ENCODE measurements around the gene TMEM74B. TPM values are rescaled to one million over a fixed set of nuclear protein-coding genes. Genes with fewer than 3 reads are reported as not detected.

The TMEM74B gene
- total RNA-seq, 1 donor from 2014 or later = not detected

GRCh38 chr20:1134355-1134754, 50.4 kb downstream of the TMEM74B start:
- Histone ChIP-seq H3K9me3 (no peaks in the 10 kb centered on the region), H3K27ac (no peak overlapping the region), H3K36me3 (peaks cover 51 to 87% of the 10 kb centered on the region in 2 donors), H3K27me3 (no peaks in the 10 kb centered on the region), H3K4me3 (no peak overlapping the region), H3K4me1 (no peaks in the 10 kb centered on the region)
- no peak for TF ChIP-seq CTCF (IDR thresholded peaks at IDR 0.05)
- intact Hi-C loops (cut with DNase I) = no loop called here
- DNase-seq (ENCODE audit: low spot score in 2 of 2) = no peak

GRCh38 chr20:1131354-1131753, 53.4 kb downstream of the TMEM74B start:
- Histone ChIP-seq H3K9me3 (no peaks in the 10 kb centered on the region), H3K27me3 (no peaks in the 10 kb centered on the region), H3K27ac (no peak overlapping the region), H3K4me3 (no peak overlapping the region), H3K36me3 (peaks cover 53 to 90% of the 10 kb centered on the region in 2 donors), H3K4me1 (no peaks in the 10 kb centered on the region)
- TF ChIP-seq CTCF (IDR thresholded peaks at IDR 0.05) = no peak
- intact Hi-C loops (cut with DNase I) = no loop called here
- no peak for DNase-seq (ENCODE audit: low spot score in 2 of 2)

- no peaks in the 10 kb centered on the region for H3K4me1 ChIP-seq
- H3K36me3 ChIP-seq = peaks cover 53 to 90% of the 10 kb centered on the region in 2 donors
- intact Hi-C loops (cut with DNase I) = no loop called here
- no peaks in the 10 kb centered on the region for H3K9me3 ChIP-seq
- no peak overlapping the region for H3K27ac ChIP-seq
- no peak for DNase-seq (ENCODE audit: low spot score in 2 of 2)
- H3K4me3 ChIP-seq = no peak overlapping the region
- H3K27me3 ChIP-seq = no peaks in the 10 kb centered on the region
- TF ChIP-seq CTCF (IDR thresholded peaks at IDR 0.05) = no peak
Observed at GRCh38 chr20:1130847-1131246, 53.9 kb downstream of the TMEM74B start.

Other genes with a start within 250 kb of the TMEM74B start
- 1.4 TPM for gene RSPO4, start 182.7 kb downstream of the TMEM74B start, total RNA-seq
- gene PSMF1, start 66.4 kb downstream of the TMEM74B start, total RNA-seq = 46.8 TPM
- gene C20orf202, start 18.5 kb upstream of the TMEM74B start, total RNA-seq = not detected
- not detected for gene RAD21L1, start 41.1 kb upstream of the TMEM74B start, total RNA-seq
- 10.4 TPM for gene SNPH, start 81.3 kb upstream of the TMEM74B start, total RNA-seq
- not detected for gene SDCBP2, start 144.2 kb upstream of the TMEM74B start, total RNA-seq
- gene FKBP1A, start 208.1 kb upstream of the TMEM74B start, total RNA-seq = 202 TPM